Measurements from ENCODE around the gene FAM20B.

FAM20B gene

GRCh38 chr1:179042700-179043099 lies 17.0 kb downstream of the FAM20B start:
- no peak for DNase-seq (ENCODE audit: extremely low read depth, low read depth)
- TF ChIP-seq CTCF (IDR thresholded peaks at IDR 0.05; ENCODE audit: low read depth, low read length) = no peak

- TF ChIP-seq CTCF (IDR thresholded peaks at IDR 0.05; ENCODE audit: low read depth, low read length) = no peak
- no peak for DNase-seq (ENCODE audit: extremely low read depth, low read depth)
Measured at GRCh38 chr1:179043266-179043665, 17.6 kb downstream of the FAM20B start.

DNA sequence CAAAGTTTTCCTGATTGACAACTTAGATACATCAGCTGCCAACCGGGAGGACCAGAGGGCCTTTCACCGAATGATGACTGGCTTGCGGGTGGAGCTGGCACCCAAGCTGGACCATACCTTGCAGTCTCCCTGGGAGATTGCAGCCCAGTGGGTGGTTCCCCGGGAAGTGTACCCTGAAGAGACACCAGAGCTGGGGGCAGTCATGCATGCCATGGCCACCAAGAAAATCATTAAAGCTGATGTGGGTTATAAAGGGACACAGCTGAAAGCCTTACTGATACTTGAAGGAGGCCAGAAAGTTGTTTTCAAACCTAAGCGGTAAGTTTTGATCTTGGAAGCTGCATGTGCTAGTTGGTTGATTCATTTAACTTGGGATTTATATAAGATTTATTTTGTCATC lies 18.2 kb downstream of the FAM20B start:
- no peak for TF ChIP-seq CTCF (IDR thresholded peaks at IDR 0.05; ENCODE audit: low read depth, low read length)
- no peak for DNase-seq (ENCODE audit: extremely low read depth, low read depth)

- DNase-seq (ENCODE audit: extremely low read depth, low read depth) = no peak
- TF ChIP-seq CTCF (IDR thresholded peaks at IDR 0.05; ENCODE audit: low read depth, low read length) = no peak
Measured at GRCh38 chr1:179046808-179047635, 21.3 kb downstream of the FAM20B start.

DNA sequence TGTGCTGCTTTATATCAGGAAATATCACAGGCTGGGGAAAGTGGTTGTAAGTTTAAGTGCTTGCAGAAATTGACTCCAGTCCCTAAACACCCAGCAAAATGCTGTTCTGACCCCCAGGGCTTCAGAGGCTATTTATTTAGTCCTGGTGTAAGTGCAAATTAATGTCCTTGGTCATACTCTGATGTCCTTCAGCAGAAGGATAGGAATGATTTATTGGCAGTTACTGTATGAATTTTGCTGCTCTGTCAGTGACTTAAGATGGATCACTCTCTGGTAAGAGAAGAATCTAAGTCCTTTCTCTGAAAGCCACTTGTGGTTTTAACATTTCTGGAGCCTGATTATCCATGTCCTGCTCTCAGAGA lies 21.9 kb downstream of the FAM20B start:
- no peak for TF ChIP-seq CTCF (IDR thresholded peaks at IDR 0.05; ENCODE audit: low read depth, low read length)

DNA sequence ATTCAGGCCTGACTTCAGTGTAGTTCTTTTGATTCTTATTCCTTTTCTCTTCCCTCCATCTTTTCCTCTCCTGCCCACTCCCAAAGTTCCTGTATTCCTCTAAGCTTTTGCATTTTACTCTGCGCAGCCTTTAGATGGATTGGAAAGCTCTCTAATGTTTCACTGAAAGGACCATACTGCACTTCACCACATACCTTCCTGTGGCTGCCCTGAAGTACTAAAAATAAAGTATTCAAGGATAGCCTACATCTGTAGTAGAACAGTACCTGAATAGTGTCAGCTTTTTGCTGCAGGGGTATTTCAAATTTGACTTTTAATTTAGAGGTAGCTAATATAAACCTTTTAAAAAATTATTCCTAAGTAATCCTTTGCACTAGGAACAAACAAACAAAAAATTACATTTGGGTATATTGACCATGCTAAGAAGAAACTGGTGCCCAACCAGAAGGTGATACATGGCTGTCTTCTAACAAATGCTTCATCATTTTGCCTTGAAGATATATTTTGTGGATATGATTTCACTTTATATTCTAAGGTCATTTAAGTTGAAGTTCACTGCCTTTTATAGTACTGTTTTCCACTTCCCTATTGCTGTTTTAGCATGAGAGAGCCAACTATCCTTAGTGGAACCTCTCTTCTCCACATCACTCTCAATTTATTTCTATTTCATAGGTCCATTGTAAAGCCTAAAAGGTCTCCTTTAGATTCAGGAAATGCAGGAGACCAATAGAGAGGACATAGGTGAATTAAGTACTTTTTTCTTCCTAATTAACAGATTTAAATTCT lies 22.8 kb downstream of the FAM20B start:
- TF ChIP-seq CTCF (IDR thresholded peaks at IDR 0.05; ENCODE audit: low read depth, low read length) = no peak
- no peak for DNase-seq (ENCODE audit: extremely low read depth, low read depth)

More for the DNA sequence above, 21.9 kb downstream of the FAM20B start:
- no peak for DNase-seq (ENCODE audit: extremely low read depth, low read depth)

DNA sequence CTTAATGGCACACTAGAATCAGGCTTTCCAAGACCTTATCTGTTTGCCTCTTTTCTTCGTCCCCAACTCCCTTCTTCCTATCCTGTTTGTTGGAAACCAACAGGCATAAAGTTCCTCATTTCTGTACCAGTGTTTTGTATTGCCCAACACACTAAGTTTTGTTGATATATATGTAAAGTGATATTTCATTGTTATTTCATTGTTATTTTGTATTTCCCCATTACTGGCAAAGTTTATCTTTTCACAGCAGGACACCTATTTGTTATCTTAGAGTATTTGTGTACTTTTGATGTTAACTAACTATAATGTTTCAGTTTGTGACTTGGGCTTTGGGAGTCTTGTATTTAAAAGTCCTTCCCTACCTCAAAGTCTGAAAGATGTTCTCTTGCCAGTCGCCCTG lies 27.1 kb downstream of the FAM20B start:
- no peak for TF ChIP-seq CTCF (IDR thresholded peaks at IDR 0.05; ENCODE audit: low read depth, low read length)
- DNase-seq (ENCODE audit: extremely low read depth, low read depth) = no peak
